ENCODE data around the gene PASK.

The PASK gene

GRCh38 chr2:241062389-241063092, 86.7 kb downstream of the PASK start:
- DNase-seq: no peak
- Mint-ChIP-seq H3K36me3 (ENCODE audit: insufficient read depth) (no peaks in the 10 kb centered on the region), H3K4me3 (no peak overlapping the region)

GRCh38 chr2:241061275-241061674, 88.0 kb downstream of the PASK start:
- H3K4me3 Mint-ChIP-seq: no peak overlapping the region
- H3K27ac Mint-ChIP-seq: no peak overlapping the region
- ATAC-seq (replicated peaks) (no peak), DNase-seq (no peak)
- H3K4me1 Mint-ChIP-seq (ENCODE audit: low read depth in 2 of 2): peaks cover 4 to 5% of the 10 kb centered on the region in 2 donors
- peaks cover 0 to 11% of the 10 kb centered on the region in 2 donors for H3K27me3 Mint-ChIP-seq
- H3K9me3 Mint-ChIP-seq: no peaks in the 10 kb centered on the region
- H3K36me3 Mint-ChIP-seq (ENCODE audit: insufficient read depth): no peaks in the 10 kb centered on the region

More at GRCh38 chr2:241062389-241063092, 86.7 kb downstream of the PASK start:
- Mint-ChIP-seq H3K27me3 (peaks cover 0 to 11% of the 10 kb centered on the region in 2 donors), H3K4me1 (ENCODE audit: low read depth in 2 of 2) (peaks cover 4 to 6% of the 10 kb centered on the region in 2 donors), H3K27ac (no peak overlapping the region), H3K9me3 (no peaks in the 10 kb centered on the region)
- ATAC-seq (replicated peaks): no peak

Data from effector memory CD8-positive, alpha-beta T cell (primary cell).